ENCODE results near the gene ENGASE.

ENGASE gene

GRCh38 chr17:79088247-79088996 is 13.8 kb downstream of the ENGASE start:
- TF ChIP-seq TAF1 (IDR thresholded peaks at IDR 0.05; ENCODE audit: borderline replicate concordance, insufficient read depth, low read length) = no peak
- no peak for TF ChIP-seq POLR2AphosphoS5 (IDR thresholded peaks at IDR 0.05; ENCODE audit: low read depth, low read length)
- no peak for TF ChIP-seq REST (IDR thresholded peaks at IDR 0.05; ENCODE audit: insufficient read depth in 1 of 2, low read depth in 2 of 2, low read length in 2 of 2)
- TF ChIP-seq SIN3A (IDR thresholded peaks at IDR 0.05; ENCODE audit: borderline replicate concordance, insufficient read depth, low read length) = no peak
- TF ChIP-seq FOXP2 (optimal IDR thresholded peaks at IDR 0.05; ENCODE audit: borderline replicate concordance, extremely low read depth, extremely low read length, insufficient read depth) = no peak

GRCh38 chr17:79088997-79089328 is 14.3 kb downstream of the ENGASE start:
- TF ChIP-seq TAF1 (IDR thresholded peaks at IDR 0.05; ENCODE audit: borderline replicate concordance, insufficient read depth, low read length) = no peak
- no peak for TF ChIP-seq SIN3A (IDR thresholded peaks at IDR 0.05; ENCODE audit: borderline replicate concordance, insufficient read depth, low read length)
- no peak for TF ChIP-seq FOXP2 (optimal IDR thresholded peaks at IDR 0.05; ENCODE audit: borderline replicate concordance, extremely low read depth, extremely low read length, insufficient read depth)
- TF ChIP-seq POLR2AphosphoS5 (IDR thresholded peaks at IDR 0.05; ENCODE audit: low read depth, low read length) = no peak
- TF ChIP-seq REST (IDR thresholded peaks at IDR 0.05; ENCODE audit: insufficient read depth in 1 of 2, low read depth in 2 of 2, low read length in 2 of 2) = no peak

GRCh38 chr17:79089720-79090442 is 15.3 kb downstream of the ENGASE start:
- TF ChIP-seq POLR2AphosphoS5 (IDR thresholded peaks at IDR 0.05; ENCODE audit: low read depth, low read length) (no peak), SIN3A (IDR thresholded peaks at IDR 0.05; ENCODE audit: borderline replicate concordance, insufficient read depth, low read length) (no peak), REST (IDR thresholded peaks at IDR 0.05; ENCODE audit: insufficient read depth in 1 of 2, low read depth in 2 of 2, low read length in 2 of 2) (no peak), TAF1 (IDR thresholded peaks at IDR 0.05; ENCODE audit: borderline replicate concordance, insufficient read depth, low read length) (no peak), FOXP2 (optimal IDR thresholded peaks at IDR 0.05; ENCODE audit: borderline replicate concordance, extremely low read depth, extremely low read length, insufficient read depth) (no peak)

- TF ChIP-seq FOXP2 (optimal IDR thresholded peaks at IDR 0.05; ENCODE audit: borderline replicate concordance, extremely low read depth, extremely low read length, insufficient read depth) (no peak), POLR2AphosphoS5 (IDR thresholded peaks at IDR 0.05; ENCODE audit: low read depth, low read length) (no peak), TAF1 (IDR thresholded peaks at IDR 0.05; ENCODE audit: borderline replicate concordance, insufficient read depth, low read length) (no peak), REST (IDR thresholded peaks at IDR 0.05; ENCODE audit: insufficient read depth in 1 of 2, low read depth in 2 of 2, low read length in 2 of 2) (no peak), SIN3A (IDR thresholded peaks at IDR 0.05; ENCODE audit: borderline replicate concordance, insufficient read depth, low read length) (no peak)
Measured at GRCh38 chr17:79090443-79091225, 16.0 kb downstream of the ENGASE start.
